ENCODE measurements around the gene HOXB3.

Gene HOXB3

DNA sequence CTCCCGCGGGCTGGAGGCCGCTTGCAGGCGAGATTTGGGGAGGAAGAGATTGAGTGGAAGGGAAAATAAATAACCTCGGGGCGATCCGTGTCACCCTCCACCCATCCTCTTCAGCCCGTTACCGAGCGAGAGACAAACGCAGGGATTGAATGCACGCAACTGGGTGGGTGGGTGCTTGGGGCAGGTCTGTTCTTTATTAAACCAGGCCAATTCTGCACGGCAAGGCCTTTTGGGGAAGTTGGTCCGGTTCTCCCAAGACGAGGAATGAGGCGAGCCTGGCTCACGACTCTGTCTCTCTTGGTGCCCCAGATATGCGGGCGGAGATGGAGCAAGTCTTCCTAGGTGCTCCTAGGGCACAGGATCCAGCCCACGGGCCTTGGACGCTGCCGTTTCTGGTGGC, 21.2 kb upstream of the HOXB3 start:
- ATAC-seq (ENCODE audit: low read depth) (peak; percentile 11; the same call in 2 of the 3 replicates), DNase-seq (ENCODE audit: low spot score) (no peak)
- Histone ChIP-seq H3K27ac (ENCODE audit: poor library complexity, severe bottlenecking) (peak overlapping the region; percentile 66), H3K9me3 (ENCODE audit: severe bottlenecking) (no peaks in the 10 kb centered on the region), H3K4me1 (ENCODE audit: insufficient read depth, poor library complexity, severe bottlenecking) (peaks cover 5% of the 10 kb centered on the region), H3K27me3 (ENCODE audit: insufficient read depth, poor library complexity, severe bottlenecking) (peaks cover 27% of the 10 kb centered on the region), H3K36me3 (ENCODE audit: low read depth) (no peaks in the 10 kb centered on the region), H3K4me3 (ENCODE audit: severe bottlenecking) (peak overlapping the region; percentile 55)
- TF ChIP-seq CTCF (IDR thresholded peaks at IDR 0.05; ENCODE audit: poor library complexity, severe bottlenecking) = no peak

GRCh38 chr17:48610282-48611211, 20.5 kb upstream of the HOXB3 start, which contains the start of gene HOXB7:
TSS of gene HOXB7 (minus strand) at chr17:48611017. CDS start at chr17:48610918, 99 bp downstream.
- no peak for TF ChIP-seq CTCF (IDR thresholded peaks at IDR 0.05; ENCODE audit: poor library complexity, severe bottlenecking)
- peak; percentile 39 for ATAC-seq (ENCODE audit: low read depth)
- H3K4me3 ChIP-seq (ENCODE audit: severe bottlenecking) = peak within 1 kb of the TSS; percentile 55
- no peaks in the 10 kb centered on the region for H3K9me3 ChIP-seq (ENCODE audit: severe bottlenecking)
- peaks cover 5% of the 10 kb centered on the region for H3K4me1 ChIP-seq (ENCODE audit: insufficient read depth, poor library complexity, severe bottlenecking)
- H3K27ac ChIP-seq (ENCODE audit: poor library complexity, severe bottlenecking) = peak within 1 kb of the TSS; percentile 66
- DNase-seq (ENCODE audit: low spot score) = no peak
- H3K27me3 ChIP-seq (ENCODE audit: insufficient read depth, poor library complexity, severe bottlenecking) = peaks cover 20% of the 10 kb centered on the region
- H3K36me3 ChIP-seq (ENCODE audit: low read depth) = no peaks in the 10 kb centered on the region

GRCh38 chr17:48609759-48610281, 19.8 kb upstream of the HOXB3 start:
- Histone ChIP-seq H3K4me3 (ENCODE audit: severe bottlenecking) (peak overlapping the region; percentile 55), H3K9me3 (ENCODE audit: severe bottlenecking) (no peaks in the 10 kb centered on the region), H3K4me1 (ENCODE audit: insufficient read depth, poor library complexity, severe bottlenecking) (peaks cover 12% of the 10 kb centered on the region), H3K27me3 (ENCODE audit: insufficient read depth, poor library complexity, severe bottlenecking) (peaks cover 13% of the 10 kb centered on the region), H3K36me3 (ENCODE audit: low read depth) (no peaks in the 10 kb centered on the region), H3K27ac (ENCODE audit: poor library complexity, severe bottlenecking) (peak overlapping the region; percentile 66)
- DNase-seq (ENCODE audit: low spot score) (no peak), ATAC-seq (ENCODE audit: low read depth) (no peak)
- TF ChIP-seq CTCF (IDR thresholded peaks at IDR 0.05; ENCODE audit: poor library complexity, severe bottlenecking) = no peak

GRCh38 chr17:48609033-48609432, 19.0 kb upstream of the HOXB3 start:
- Histone ChIP-seq H3K27ac (ENCODE audit: poor library complexity, severe bottlenecking) (no peak overlapping the region), H3K4me1 (ENCODE audit: insufficient read depth, poor library complexity, severe bottlenecking) (peaks cover 12% of the 10 kb centered on the region), H3K9me3 (ENCODE audit: severe bottlenecking) (no peaks in the 10 kb centered on the region), H3K27me3 (ENCODE audit: insufficient read depth, poor library complexity, severe bottlenecking) (peaks cover 5% of the 10 kb centered on the region), H3K36me3 (ENCODE audit: low read depth) (no peaks in the 10 kb centered on the region), H3K4me3 (ENCODE audit: severe bottlenecking) (no peak overlapping the region)
- no peak for DNase-seq (ENCODE audit: low spot score)
- no peak for TF ChIP-seq CTCF (IDR thresholded peaks at IDR 0.05; ENCODE audit: poor library complexity, severe bottlenecking)
- ATAC-seq (ENCODE audit: low read depth) = no peak

- no peak for DNase-seq (ENCODE audit: low spot score)
- Histone ChIP-seq H3K27ac (ENCODE audit: poor library complexity, severe bottlenecking) (no peak overlapping the region), H3K9me3 (ENCODE audit: severe bottlenecking) (no peaks in the 10 kb centered on the region), H3K4me1 (ENCODE audit: insufficient read depth, poor library complexity, severe bottlenecking) (peaks cover 12% of the 10 kb centered on the region), H3K4me3 (ENCODE audit: severe bottlenecking) (no peak overlapping the region), H3K36me3 (ENCODE audit: low read depth) (no peaks in the 10 kb centered on the region), H3K27me3 (ENCODE audit: insufficient read depth, poor library complexity, severe bottlenecking) (no peaks in the 10 kb centered on the region)
- ATAC-seq (ENCODE audit: low read depth) = no peak
- TF ChIP-seq CTCF (IDR thresholded peaks at IDR 0.05; ENCODE audit: poor library complexity, severe bottlenecking) = no peak
Measured at GRCh38 chr17:48608494-48608834, 18.4 kb upstream of the HOXB3 start.
